Mesenchymal stem cell (in vitro differentiated cells and primary cell): ENCODE data around the gene RUFY3.

Source experiments
- DNase-seq: peaks from one replicate; pipeline ENCODE4 v3.0.0-alpha.2; 2013
- H2AFZ ChIP-seq: one replicate; pipeline ENCODE4 v1.6.1; 2013; ENCODE audit warnings: low read depth, mild to moderate bottlenecking, control low read depth, inconsistent platforms, low read length, moderate library complexity
- H2AK5ac ChIP-seq: 2 replicates; pipeline ENCODE4 v1.6.1; 2013; ENCODE audit warnings: low read length, moderate library complexity, mild to moderate bottlenecking, inconsistent platforms; ENCODE audit not compliant: severe bottlenecking
- H2BK120ac ChIP-seq: one replicate; pipeline ENCODE4 v1.6.1; 2013; ENCODE audit warnings: low read depth, mild to moderate bottlenecking, inconsistent platforms, low read length, moderate library complexity
- H2BK12ac ChIP-seq, 2 experiments: one replicate each; pipeline ENCODE4 v1.6.1; 2013; ENCODE audit warnings: inconsistent platforms in 2 of 2, low read length in 2 of 2, mild to moderate bottlenecking in 2 of 2, moderate library complexity in 2 of 2, control low read depth in 1 of 2
- H2BK15ac ChIP-seq: one replicate; pipeline ENCODE4 v1.6.1; 2013; ENCODE audit warnings: mild to moderate bottlenecking, low read depth, inconsistent platforms; ENCODE audit not compliant: poor library complexity, severe bottlenecking
- H2BK5ac ChIP-seq: 2 replicates; pipeline ENCODE4 v1.6.1; 2013; ENCODE audit warnings: low read depth, mild to moderate bottlenecking, low read length, control low read depth, inconsistent platforms; ENCODE audit not compliant: poor library complexity, severe bottlenecking
- H3K14ac ChIP-seq, 2 experiments: one replicate each; pipeline ENCODE4 v1.6.1; 2013; ENCODE audit warnings: inconsistent platforms in 2 of 2, low read length in 2 of 2, control low read depth in 1 of 2, mild to moderate bottlenecking in 1 of 2, moderate library complexity in 1 of 2
- H3K18ac ChIP-seq, 2 experiments: one replicate each; pipeline ENCODE4 v1.6.1; 2013; ENCODE audit warnings: inconsistent platforms in 2 of 2, low read length in 2 of 2, control low read depth in 1 of 2, low read depth in 1 of 2, mild to moderate bottlenecking in 1 of 2
- H3K23ac ChIP-seq, 2 experiments: one replicate each; pipeline ENCODE4 v1.6.1; 2013; ENCODE audit warnings: inconsistent platforms in 2 of 2, low read length in 2 of 2, mild to moderate bottlenecking in 2 of 2, moderate library complexity in 2 of 2, control low read depth in 1 of 2
- H3K27ac ChIP-seq: 2 replicates; pipeline ENCODE4 v1.5.1; 2013; ENCODE audit warnings: mild to moderate bottlenecking, moderate library complexity, low read length, control low read depth, inconsistent platforms; ENCODE audit not compliant: poor library complexity, severe bottlenecking
- H3K27me3 ChIP-seq, 2 experiments: 2 replicates each; pipeline versions ENCODE4 v1.6.1 to v1.7.0; 2013; ENCODE audit warnings: low read length in 2 of 2, mild to moderate bottlenecking in 2 of 2, moderate library complexity in 2 of 2, control low read depth in 1 of 2, inconsistent platforms in 1 of 2; ENCODE audit not compliant: control insufficient read depth in 1 of 2, insufficient read depth in 1 of 2
- H3K36me3 ChIP-seq, 2 experiments: 2 replicates each; pipeline versions ENCODE4 v1.6.1 to v1.7.0; 2013; ENCODE audit warnings: low read length in 2 of 2, control low read depth in 1 of 2, inconsistent platforms in 1 of 2, low read depth in 1 of 2, mild to moderate bottlenecking in 1 of 2; ENCODE audit not compliant: insufficient read depth in 2 of 2, control insufficient read depth in 1 of 2
- H3K4ac ChIP-seq, 2 experiments: one replicate each; pipeline ENCODE4 v1.6.1; 2013; ENCODE audit warnings: inconsistent platforms in 2 of 2, low read length in 2 of 2, mild to moderate bottlenecking in 2 of 2, moderate library complexity in 2 of 2, control low read depth in 1 of 2, low read depth in 1 of 2
- H3K4me1 ChIP-seq: 2 replicates; pipeline ENCODE4 v1.6.1; 2013; ENCODE audit warnings: low read depth, low read length, control low read depth; ENCODE audit not compliant: control insufficient read depth, insufficient read depth
- H3K4me2 ChIP-seq: 2 replicates; pipeline ENCODE4 v1.6.1; 2013; ENCODE audit warnings: low read length, mild to moderate bottlenecking, inconsistent platforms; ENCODE audit not compliant: poor library complexity, severe bottlenecking
- H3K4me3 ChIP-seq, 2 experiments: 2 replicates each; pipeline versions ENCODE4 v1.5.1 to v1.7.0; 2013; ENCODE audit warnings: low read length in 2 of 2, mild to moderate bottlenecking in 2 of 2, control low read depth in 1 of 2, low read depth in 1 of 2; ENCODE audit not compliant: insufficient read depth in 1 of 2
- H3K79me1 ChIP-seq: replicated peaks from 2 replicates; pipeline ENCODE4 v1.6.1; 2013; ENCODE audit warnings: mild to moderate bottlenecking, control low read depth, low read length, inconsistent platforms; ENCODE audit not compliant: poor library complexity, severe bottlenecking
- H3K9ac ChIP-seq: 2 replicates; pipeline ENCODE4 v1.7.0; 2013; ENCODE audit warnings: mild to moderate bottlenecking, low read length, moderate library complexity
- H3K9me3 ChIP-seq: 2 replicates; pipeline ENCODE4 v1.7.0; 2013; ENCODE audit warnings: mild to moderate bottlenecking, low read length; ENCODE audit not compliant: control insufficient read depth
- H4K8ac ChIP-seq: one replicate; pipeline ENCODE4 v1.6.1; 2013; ENCODE audit warnings: inconsistent platforms, mild to moderate bottlenecking, low read length, moderate library complexity
- H4K91ac ChIP-seq: one replicate; pipeline ENCODE4 v1.6.1; 2013; ENCODE audit warnings: mild to moderate bottlenecking, low read length, inconsistent platforms
- WGBS: methylation state at CpG from one replicate; pipeline ENCODE4 v1.1.7; 2013; ENCODE audit warnings: mixed read lengths; 5-methylcytosine and 5-hydroxymethylcytosine counted together

RUFY3 gene

GRCh38 chr4:70714079-70714887, 7.5 kb upstream of the RUFY3 start:
- Histone ChIP-seq H3K9me3 (no peaks in the 10 kb centered on the region), H3K4me2 (no peak overlapping the region), H3K27ac (no peak overlapping the region), H4K8ac (no peak overlapping the region), H3K27me3 (no peaks in the 10 kb centered on the region), H2BK15ac (no peak overlapping the region), H2BK5ac (no peak overlapping the region), H3K4me1 (peaks cover 3% of the 10 kb centered on the region), H3K4me3 (no peak overlapping the region), H2AFZ (no peak overlapping the region), H4K91ac (no peak overlapping the region), H3K18ac (no peak overlapping the region), H2AK5ac (no peak overlapping the region), H3K4ac (no peak overlapping the region), H3K9ac (no peak overlapping the region), H3K14ac (no peak overlapping the region), H3K23ac (no peak overlapping the region), H3K79me1 (peaks cover 31% of the 10 kb centered on the region), H2BK120ac (no peak overlapping the region), H2BK12ac (no peak overlapping the region), H3K36me3 (no peaks in the 10 kb centered on the region)
- no peak for DNase-seq
- 88% methylated on average over 3 of the region's 5 CpGs for WGBS

GRCh38 chr4:70715097-70715496, 6.7 kb upstream of the RUFY3 start:
- no peak for DNase-seq
- WGBS = 95% methylated on average over 5 of the region's 6 CpGs
- Histone ChIP-seq H3K18ac (no peak overlapping the region), H3K14ac (no peak overlapping the region), H3K27me3 (no peaks in the 10 kb centered on the region), H2BK15ac (no peak overlapping the region), H3K4ac (no peak overlapping the region), H3K4me3 (no peak overlapping the region), H3K4me2 (no peak overlapping the region), H2AK5ac (no peak overlapping the region), H4K8ac (no peak overlapping the region), H2BK120ac (no peak overlapping the region), H3K27ac (no peak overlapping the region), H3K36me3 (no peaks in the 10 kb centered on the region), H3K9me3 (no peaks in the 10 kb centered on the region), H3K79me1 (peaks cover 25% of the 10 kb centered on the region), H3K4me1 (peaks cover 3% of the 10 kb centered on the region), H3K9ac (no peak overlapping the region), H2BK12ac (no peak overlapping the region), H2BK5ac (no peak overlapping the region), H3K23ac (no peak overlapping the region), H2AFZ (no peak overlapping the region), H4K91ac (no peak overlapping the region)

- no peak overlapping the region for H4K8ac ChIP-seq
- 94% methylated on average over 12 of the region's 13 CpGs for WGBS
- no peak overlapping the region for H2BK120ac ChIP-seq
Measured at GRCh38 chr4:70718811-70719604, 2.8 kb upstream of the RUFY3 start.

GRCh38 chr4:70722199-70722791, 531 bp downstream of the RUFY3 start:
- Histone ChIP-seq H3K18ac (no peak overlapping the region), H4K91ac (peak overlapping the region; percentile 2), H4K8ac (peak overlapping the region; percentile 45), H3K4me3 (peak overlapping the region; percentile 16 to 97), H3K79me1 (peaks cover 22% of the 10 kb centered on the region), H3K9ac (peak overlapping the region; percentile 99), H2BK15ac (no peak overlapping the region), H2AK5ac (no peak overlapping the region), H3K27ac (peak overlapping the region; percentile 45), H3K36me3 (peaks cover 0 to 22% of the 10 kb centered on the region in 2 experiments), H3K23ac (peak overlapping the region in 1 of 2 experiments; percentile 59), H3K14ac (peak overlapping the region in 1 of 2 experiments; percentile 61), H3K9me3 (no peaks in the 10 kb centered on the region), H3K4me2 (peak overlapping the region; percentile 58), H2BK120ac (no peak overlapping the region), H2BK12ac (peak overlapping the region in 1 of 2 experiments; percentile 15), H3K27me3 (no peaks in the 10 kb centered on the region), H3K4ac (no peak overlapping the region), H2BK5ac (no peak overlapping the region), H2AFZ (no peak overlapping the region), H3K4me1 (peaks cover 3% of the 10 kb centered on the region)
- 84% methylated on average over 7 of the region's 7 CpGs for WGBS
- DNase-seq = peak; percentile 33

More at GRCh38 chr4:70718811-70719604, 2.8 kb upstream of the RUFY3 start:
- Histone ChIP-seq H3K9ac (no peak overlapping the region), H3K4me1 (peaks cover 7% of the 10 kb centered on the region), H2BK15ac (no peak overlapping the region), H3K4ac (no peak overlapping the region), H3K18ac (no peak overlapping the region), H2AFZ (no peak overlapping the region), H3K27ac (no peak overlapping the region), H3K4me3 (no peak overlapping the region), H2AK5ac (no peak overlapping the region), H3K27me3 (no peaks in the 10 kb centered on the region), H3K23ac (no peak overlapping the region), H3K4me2 (no peak overlapping the region), H3K36me3 (no peaks in the 10 kb centered on the region), H2BK5ac (no peak overlapping the region), H4K91ac (no peak overlapping the region), H3K9me3 (no peaks in the 10 kb centered on the region), H3K14ac (no peak overlapping the region), H3K79me1 (peaks cover 18% of the 10 kb centered on the region), H2BK12ac (no peak overlapping the region)
- no peak for DNase-seq
